GM18873 (cell line): ENCODE data around the gene KPNA1.
"Not testable (repeated sequence)": the region's sequence is repeated elsewhere in the genome, so short reads cannot be mapped to it uniquely, and the experiment has no call there.

Experiments
- ATAC-seq: cut with Tn5 transposase; IDR thresholded peaks from one replicate; pipeline ENCODE4 v1.9.1; 2021; ENCODE audit warnings: mild to moderate bottlenecking, moderate library complexity, moderate number of reproducible peaks; ENCODE audit not compliant: unreplicated experiment, low FRiP score

KPNA1 gene

GRCh38 chr3:122488262-122488973 is 26.3 kb downstream of the KPNA1 start:
- ATAC-seq, result no peak

- ATAC-seq, result no peak
Measured at GRCh38 chr3:122484985-122485384, 29.8 kb downstream of the KPNA1 start.

GRCh38 chr3:122481390-122481789 is 33.3 kb downstream of the KPNA1 start:
- ATAC-seq, result no peak

GRCh38 chr3:122476532-122476931 is 38.2 kb downstream of the KPNA1 start:
- no peak for ATAC-seq

DNA sequence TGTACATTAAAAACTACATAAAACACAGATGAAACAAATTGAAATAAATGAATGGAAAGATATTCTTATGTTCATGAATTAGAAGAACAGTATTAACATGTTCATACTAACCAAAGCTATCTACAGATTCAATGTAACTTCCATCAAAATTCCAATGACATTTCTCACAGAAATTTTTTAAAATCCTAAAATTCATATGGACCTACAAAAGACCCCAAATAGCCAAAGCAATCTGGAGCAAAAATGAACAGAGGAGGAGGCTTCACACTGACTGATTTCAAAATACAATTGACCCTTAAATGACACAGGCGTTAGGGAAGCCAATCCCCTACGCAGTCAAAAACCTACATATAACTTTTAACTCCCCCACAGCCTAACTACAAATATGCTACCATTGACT is 39.4 kb downstream of the KPNA1 start:
- no peak for ATAC-seq

- no peak for ATAC-seq
Measured at GRCh38 chr3:122469659-122470058, 45.1 kb downstream of the KPNA1 start.

- ATAC-seq, result peak; percentile 52
Measured at GRCh38 chr3:122468896-122469533, 45.7 kb downstream of the KPNA1 start.

- no peak for ATAC-seq
Measured at GRCh38 chr3:122466701-122467240, 48.0 kb downstream of the KPNA1 start.

- no peak for ATAC-seq
Measured at GRCh38 chr3:122464659-122465058, 50.1 kb downstream of the KPNA1 start.

GRCh38 chr3:122462406-122462805 is 52.3 kb downstream of the KPNA1 start:
- ATAC-seq, result no peak

DNA sequence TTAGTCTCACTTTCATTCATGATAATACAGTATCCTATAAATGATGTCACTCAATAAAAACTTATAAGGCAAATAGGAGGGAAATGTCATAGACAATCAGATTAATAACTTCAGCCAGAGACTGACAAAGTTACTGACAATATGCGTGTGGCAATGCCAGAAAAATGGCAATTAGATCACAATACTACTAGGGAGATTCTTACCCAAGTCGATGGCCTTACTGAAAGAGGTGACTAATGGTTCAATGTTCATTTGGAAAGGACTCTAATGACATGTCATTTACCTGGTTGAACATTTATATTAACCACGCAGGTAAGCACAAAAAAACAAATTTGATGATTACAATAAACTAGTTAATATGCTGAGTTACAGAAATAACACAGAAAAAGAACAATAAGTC is 52.9 kb downstream of the KPNA1 start:
- no peak for ATAC-seq

DNA sequence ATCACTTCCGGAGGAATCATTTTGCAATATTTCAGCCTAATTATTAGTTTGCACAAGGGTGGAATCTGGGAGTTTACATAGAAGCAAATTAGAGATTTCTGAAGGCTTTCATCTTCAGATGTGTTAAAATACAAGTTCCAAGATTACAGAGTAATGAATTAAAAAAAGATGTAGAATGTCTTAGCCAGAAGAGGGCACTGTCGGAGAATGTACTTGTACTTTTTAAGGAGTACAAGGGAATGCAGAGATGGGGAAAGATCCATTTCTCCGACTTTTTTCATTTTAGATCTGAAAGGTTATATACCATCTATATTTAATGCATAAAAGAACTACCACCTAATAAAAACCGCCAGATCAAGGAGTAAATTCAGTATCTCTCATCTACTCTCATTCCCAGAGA is 55.7 kb downstream of the KPNA1 start:
- no peak for ATAC-seq

- ATAC-seq, result no peak
Measured at GRCh38 chr3:122457706-122458105, 57.0 kb downstream of the KPNA1 start.

- ATAC-seq, result no peak
Measured at GRCh38 chr3:122456074-122456473, 58.7 kb downstream of the KPNA1 start.

- no peak for ATAC-seq
Measured at GRCh38 chr3:122451371-122451770, 63.4 kb downstream of the KPNA1 start.

DNA sequence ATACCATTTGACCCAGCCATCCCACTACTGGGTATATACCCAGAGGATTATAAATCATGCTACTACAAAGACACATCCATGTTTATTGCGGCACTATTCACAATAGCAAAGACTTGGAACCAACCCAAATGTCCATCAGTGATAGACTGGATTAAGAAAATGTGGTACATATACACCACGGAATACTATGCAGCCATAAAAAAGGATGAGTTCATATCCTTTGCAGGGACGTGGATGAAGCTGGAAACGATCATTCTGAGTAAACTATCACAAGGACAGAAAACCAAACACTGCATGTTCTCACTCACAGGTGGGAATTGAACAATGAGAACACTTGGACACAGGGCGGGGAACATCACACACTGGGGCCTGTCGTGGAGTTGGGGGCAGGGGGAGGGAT is 66.5 kb downstream of the KPNA1 start:
- not testable (repeated sequence) for ATAC-seq

DNA sequence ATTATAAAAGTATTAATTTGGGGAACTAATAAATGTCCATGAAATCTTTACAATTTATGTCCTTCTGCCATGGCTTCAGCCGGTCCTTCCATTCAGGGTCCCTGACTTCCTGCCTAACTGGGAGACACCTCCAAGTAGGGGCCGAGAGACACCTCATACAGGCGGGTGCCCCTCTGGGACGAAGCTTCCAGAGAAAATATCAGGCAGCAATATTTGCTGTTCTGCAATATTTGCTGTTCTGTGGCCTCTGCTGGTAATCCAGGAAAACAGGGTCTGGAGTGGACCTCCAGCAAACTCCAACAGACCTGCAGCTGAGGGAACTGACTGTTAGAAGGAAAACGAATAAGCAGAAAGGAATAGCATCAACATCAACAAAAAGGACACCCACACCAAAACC is 70.2 kb downstream of the KPNA1 start:
- ATAC-seq, result not testable (repeated sequence)

- ATAC-seq, result not testable (repeated sequence)
Measured at GRCh38 chr3:122443762-122444490, 70.8 kb downstream of the KPNA1 start.

DNA sequence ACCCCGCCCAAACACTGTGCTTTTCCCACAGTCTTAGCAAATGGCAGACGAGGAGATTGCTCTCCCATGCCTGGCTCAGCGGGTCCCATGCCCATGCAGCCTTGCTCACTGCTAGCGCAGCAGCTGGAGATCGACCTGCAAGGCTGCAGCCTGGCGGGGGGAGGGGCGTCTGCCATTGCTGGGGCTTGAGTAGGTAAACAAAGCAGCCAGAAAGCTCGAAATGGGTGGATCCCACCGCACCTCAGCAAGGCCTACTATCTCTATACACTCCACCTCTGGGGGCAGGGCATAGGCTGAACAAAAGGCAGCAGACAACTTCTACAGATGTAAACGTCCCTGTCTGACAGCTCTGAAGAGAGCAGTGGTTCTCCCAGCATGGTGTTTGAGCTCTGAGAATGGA is 71.6 kb downstream of the KPNA1 start:
- no peak for ATAC-seq

DNA sequence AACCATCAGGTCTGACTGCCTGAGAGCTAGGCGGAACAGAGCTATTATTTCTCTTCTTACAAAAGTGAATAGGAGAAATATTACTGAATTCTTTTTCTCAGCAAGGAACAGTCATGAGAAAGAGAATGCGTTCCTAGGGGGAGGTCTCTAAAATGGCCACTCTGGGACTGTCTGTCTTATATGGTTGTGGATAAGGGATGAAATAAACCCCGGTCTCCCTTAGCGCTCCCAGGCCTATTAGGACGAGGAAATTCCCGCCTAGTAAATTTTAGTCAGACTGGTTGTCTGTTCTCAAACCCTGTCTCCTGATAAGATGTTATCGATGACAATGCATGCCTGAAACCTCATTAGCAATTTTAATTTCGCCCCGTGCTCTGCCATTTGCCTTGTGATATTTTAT is 78.8 kb downstream of the KPNA1 start:
- ATAC-seq, result no peak

DNA sequence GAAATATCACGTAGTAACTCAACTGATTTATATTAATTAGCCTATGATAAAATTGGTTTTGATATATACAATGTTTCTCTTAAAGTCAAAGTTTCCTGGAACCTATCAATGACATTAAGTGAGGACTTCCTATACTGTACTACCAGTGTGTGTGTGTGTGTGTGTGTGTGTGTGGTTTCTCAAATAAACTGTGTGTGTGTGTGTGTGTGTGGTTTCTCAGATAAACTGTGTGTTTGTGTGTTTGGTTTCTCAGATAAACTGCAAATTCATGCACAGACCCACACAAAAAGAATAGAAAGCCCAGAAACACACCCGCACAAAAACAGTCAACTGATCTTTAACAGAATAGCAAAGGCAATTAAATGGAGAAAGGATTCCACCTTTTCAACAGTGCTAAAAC is 84.4 kb downstream of the KPNA1 start:
- ATAC-seq, result no peak
